HepG2 (cell line): ENCODE data around the gene HYAL1. TPM values are rescaled to one million over a fixed set of nuclear protein-coding genes. Genes with fewer than 3 reads are reported as not detected.

Source experiments
- ATF7 ChIP-seq, 2 experiments: fragments of 450-650 bp in 1 of 2; sonication (generic) in 1 of 2; formaldehyde crosslinking in 1 of 2; IDR thresholded peaks; 2 replicates each; pipeline versions ENCODE4 v1.4.0 to v1.6.1; 2016 to 2020; ENCODE audit warnings: antibody characterized with exemption in 1 of 2, mild to moderate bottlenecking in 1 of 2, missing genetic modification reagents in 1 of 2
- CBFB ChIP-seq: sonication (generic); formaldehyde crosslinking; IDR thresholded peaks from 2 replicates; pipeline ENCODE4 v1.4.0; 2020; ENCODE audit warnings: missing genetic modification reagents
- CCDC6 ChIP-seq: sonication (generic); formaldehyde crosslinking; IDR thresholded peaks from 2 replicates; pipeline ENCODE4 v1.8.1; 2022; ENCODE audit warnings: mild to moderate bottlenecking, missing genetic modification reagents, moderate library complexity
- FOXA1 ChIP-seq, 2 experiments: fragments of 450-650 bp in 1 of 2; sonication (generic) in 1 of 2; formaldehyde crosslinking in 1 of 2; IDR thresholded peaks; 2 replicates each; pipeline versions ENCODE4 v1.4.0 to v1.6.1; 2016 to 2020; ENCODE audit warnings: missing genetic modification reagents in 1 of 2
- FOXK2 ChIP-seq: fragments of 450-650 bp; IDR thresholded peaks from 2 replicates; pipeline ENCODE4 v1.6.1; 2016
- HIC2 ChIP-seq: sonication (generic); formaldehyde crosslinking; IDR thresholded peaks from 2 replicates; pipeline ENCODE4 v1.9.0; 2022; ENCODE audit warnings: low read depth, missing genetic modification reagents
- HNRNPLL ChIP-seq: fragments of 200-400 bp; formaldehyde crosslinking; IDR thresholded peaks from 2 replicates; pipeline ENCODE4 v1.6.1; 2017; ENCODE audit warnings: mild to moderate bottlenecking, low read depth, low read length; ENCODE audit not compliant: poor library complexity, severe bottlenecking
- JUN ChIP-seq: sonication (generic); formaldehyde crosslinking; IDR thresholded peaks from 2 replicates; pipeline ENCODE4 v1.4.0; 2020; ENCODE audit warnings: mild to moderate bottlenecking, missing genetic modification reagents
- MAFF ChIP-seq: IDR thresholded peaks from 2 replicates; pipeline ENCODE4 v1.6.1; 2011; ENCODE audit warnings: low read depth, low read length, improper control_type of control experiment
- PAF1 ChIP-seq: IDR thresholded peaks from 2 replicates; pipeline ENCODE4 v1.6.1; 2016; ENCODE audit warnings: missing genetic modification reagents, missing compliant biosample characterization
- POLR2G ChIP-seq: fragments of 200-400 bp; formaldehyde crosslinking; IDR thresholded peaks from 2 replicates; pipeline ENCODE4 v1.6.1; 2018; ENCODE audit warnings: mild to moderate bottlenecking, low read depth, low read length, moderate library complexity
- RBM22 ChIP-seq: fragments of 200-400 bp; formaldehyde crosslinking; optimal IDR thresholded peaks from 2 replicates; pipeline ENCODE3; 2017; ENCODE audit warnings: mild to moderate bottlenecking, low read length, moderate library complexity
- RFX1 ChIP-seq: fragments of 450-650 bp; IDR thresholded peaks from 2 replicates; pipeline ENCODE4 v1.6.1; 2017
- SMAD1 ChIP-seq: sonication (generic); formaldehyde crosslinking; IDR thresholded peaks from 2 replicates; pipeline ENCODE4 v1.4.0; 2020; ENCODE audit warnings: missing genetic modification reagents, low read depth, mild to moderate bottlenecking, borderline replicate concordance
- SPEN ChIP-seq: sonication (generic); formaldehyde crosslinking; IDR thresholded peaks from 2 replicates; pipeline ENCODE4 v1.5.1; 2020; ENCODE audit warnings: low read depth, mild to moderate bottlenecking, missing genetic modification reagents
- ZBTB8A ChIP-seq: sonication (generic); formaldehyde crosslinking; IDR thresholded peaks from 2 replicates; pipeline ENCODE4 v1.4.0; 2020; ENCODE audit warnings: mild to moderate bottlenecking, low read depth, missing genetic modification reagents, borderline replicate concordance
- ZFP90 ChIP-seq: sonication (generic); formaldehyde crosslinking; IDR thresholded peaks from 2 replicates; pipeline ENCODE4 v1.8.0; 2022; ENCODE audit warnings: missing genetic modification reagents, mild to moderate bottlenecking, inconsistent platforms, borderline replicate concordance
- ZNF292 ChIP-seq: sonication (generic); formaldehyde crosslinking; IDR thresholded peaks from 2 replicates; pipeline ENCODE4 v1.8.1; 2022; ENCODE audit warnings: mild to moderate bottlenecking, low read depth, missing genetic modification reagents, borderline replicate concordance
- ZNF543 ChIP-seq: sonication (generic); formaldehyde crosslinking; IDR thresholded peaks from 2 replicates; pipeline ENCODE4 v1.4.0; 2020; ENCODE audit warnings: mild to moderate bottlenecking, missing genetic modification reagents
- ZNF777 ChIP-seq: sonication (generic); formaldehyde crosslinking; IDR thresholded peaks from 2 replicates; pipeline ENCODE4 v1.4.0; 2020; ENCODE audit warnings: missing genetic modification reagents
- ZZZ3 ChIP-seq: sonication (generic); formaldehyde crosslinking; IDR thresholded peaks from 2 replicates; pipeline ENCODE4 v1.4.0; 2020; ENCODE audit warnings: missing genetic modification reagents, mild to moderate bottlenecking, borderline replicate concordance
- polyA plus RNA-seq, 8 experiments: library from polyadenylated mRNA; depleted of rRNA in 3 of 8; stranded (reverse) in 7 of 8; unstranded in 1 of 8; fragments of >200 nt; fragmentation: Illumina TruSeq in 4 of 8; extraction: Trizol in 4 of 8; gene quantifications; 2 replicates each; pipeline versions ENCODE4 v1.2.1 to v1.2.3, GENCODE V29; 2011 to 2016; ENCODE audit warnings: low read depth in 4 of 8, missing spikeins in 1 of 8, mixed read lengths in 1 of 8; ENCODE audit not compliant: insufficient read depth in 1 of 8
- total RNA-seq, 5 experiments: library from RNA; depleted of rRNA; stranded (reverse); fragments of >200 nt; fragmentation: Illumina TruSeq; extraction: Trizol; gene quantifications; 2 replicates each; pipeline ENCODE4 v1.2.3, GENCODE V29; 2016; ENCODE audit warnings: low read depth in 1 of 5
- TF ChIP-seq, protein P1 (sequence below): sonication (generic); formaldehyde crosslinking; IDR thresholded peaks from 2 replicates; pipeline ENCODE4 v1.4.0; 2020; ENCODE audit warnings: missing genetic modification reagents
- TF ChIP-seq, protein P2 (sequence below): sonication (generic); formaldehyde crosslinking; IDR thresholded peaks from 2 replicates; pipeline ENCODE4 v1.8.1; 2023; ENCODE audit warnings: mild to moderate bottlenecking, missing genetic modification reagents

The HYAL1 gene
- total and polyA plus RNA-seq, 2 of the 13 experiments (the other 11 are each of a cell fraction or from before 2014, with no cell fraction given), result 76.5 to 193 TPM

GRCh38 chr3:50322386-50323091 lies 19.2 kb upstream of the HYAL1 start, which contains the start of gene HYAL2 (continued):
- TF ChIP-seq PAF1, result no peak
- 0 out of 2 replicates have a peak, but pooled peaks have one; percentile 31 for TF ChIP-seq ZNF543 (CRISPR knock-in tag)
- TF ChIP-seq CBFB, result no peak
- no peak for TF ChIP-seq JUN (CRISPR knock-in tag)
- TF ChIP-seq FOXK2, result no peak
- TF ChIP-seq ZBTB8A, result no peak
- TF ChIP-seq ATF7 (IDR thresholded peaks at IDR 0.05), result no peak
- TF ChIP-seq ATF7 (CRISPR knock-in tag; IDR thresholded peaks at IDR 0.05), result no peak
- TF ChIP-seq ZZZ3 (CRISPR knock-in tag), result 0 out of 2 replicates have a peak, but pooled peaks have one; percentile 34
- TF ChIP-seq RFX1, result no peak
- no peak for TF ChIP-seq MAFF
- TF ChIP-seq, protein P1, sequence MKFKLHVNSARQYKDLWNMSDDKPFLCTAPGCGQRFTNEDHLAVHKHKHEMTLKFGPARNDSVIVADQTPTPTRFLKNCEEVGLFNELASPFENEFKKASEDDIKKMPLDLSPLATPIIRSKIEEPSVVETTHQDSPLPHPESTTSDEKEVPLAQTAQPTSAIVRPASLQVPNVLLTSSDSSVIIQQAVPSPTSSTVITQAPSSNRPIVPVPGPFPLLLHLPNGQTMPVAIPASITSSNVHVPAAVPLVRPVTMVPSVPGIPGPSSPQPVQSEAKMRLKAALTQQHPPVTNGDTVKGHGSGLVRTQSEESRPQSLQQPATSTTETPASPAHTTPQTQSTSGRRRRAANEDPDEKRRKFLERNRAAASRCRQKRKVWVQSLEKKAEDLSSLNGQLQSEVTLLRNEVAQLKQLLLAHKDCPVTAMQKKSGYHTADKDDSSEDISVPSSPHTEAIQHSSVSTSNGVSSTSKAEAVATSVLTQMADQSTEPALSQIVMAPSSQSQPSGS, result no peak
- 0 out of 2 replicates have a peak, but pooled peaks have one; percentile 37 for TF ChIP-seq HIC2 (CRISPR knock-in tag)
- TF ChIP-seq ZNF292 (CRISPR knock-in tag), result no peak
- TF ChIP-seq SPEN, result no peak
- TF ChIP-seq ZNF777 (CRISPR knock-in tag), result no peak
- peak; percentile 59 for TF ChIP-seq RBM22
- no peak for TF ChIP-seq CCDC6 (CRISPR knock-in tag)
- TF ChIP-seq SMAD1 (CRISPR knock-in tag), result no peak
- peak; percentile 11 for TF ChIP-seq HNRNPLL
- no peak for TF ChIP-seq FOXA1 (IDR thresholded peaks at IDR 0.05)
- TF ChIP-seq FOXA1 (CRISPR knock-in tag; IDR thresholded peaks at IDR 0.05), result no peak
- TF ChIP-seq, protein P2, sequence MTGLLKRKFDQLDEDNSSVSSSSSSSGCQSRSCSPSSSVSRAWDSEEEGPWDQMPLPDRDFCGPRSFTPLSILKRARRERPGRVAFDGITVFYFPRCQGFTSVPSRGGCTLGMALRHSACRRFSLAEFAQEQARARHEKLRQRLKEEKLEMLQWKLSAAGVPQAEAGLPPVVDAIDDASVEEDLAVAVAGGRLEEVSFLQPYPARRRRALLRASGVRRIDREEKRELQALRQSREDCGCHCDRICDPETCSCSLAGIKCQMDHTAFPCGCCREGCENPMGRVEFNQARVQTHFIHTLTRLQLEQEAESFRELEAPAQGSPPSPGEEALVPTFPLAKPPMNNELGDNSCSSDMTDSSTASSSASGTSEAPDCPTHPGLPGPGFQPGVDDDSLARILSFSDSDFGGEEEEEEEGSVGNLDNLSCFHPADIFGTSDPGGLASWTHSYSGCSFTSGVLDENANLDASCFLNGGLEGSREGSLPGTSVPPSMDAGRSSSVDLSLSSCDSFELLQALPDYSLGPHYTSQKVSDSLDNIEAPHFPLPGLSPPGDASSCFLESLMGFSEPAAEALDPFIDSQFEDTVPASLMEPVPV (CRISPR knock-in tag), result 0 out of 2 replicates have a peak, but pooled peaks have one; percentile 47
- no peak for TF ChIP-seq ZFP90 (CRISPR knock-in tag)
- TF ChIP-seq POLR2G, result peak; percentile 16
